RPMI8226 (cell line): Measurements from ENCODE around the gene VAV1.
"Not testable (repeated sequence)": the region's sequence is repeated elsewhere in the genome, so short reads cannot be mapped to it uniquely, and the experiment has no call there.

ENCODE experiments used
- DNase-seq: peaks from one replicate; pipeline ENCODE4 v3.0.0-alpha.2; 2015

VAV1 gene

GRCh38 chr19:6861683-6862286 is 89.3 kb downstream of the VAV1 start:
- no peak for DNase-seq

GRCh38 chr19:6862673-6863078 is 90.2 kb downstream of the VAV1 start:
- DNase-seq = peak; percentile 89

GRCh38 chr19:6864325-6864940 is 91.9 kb downstream of the VAV1 start:
- DNase-seq = peak; percentile 93

- DNase-seq = no peak
Observed at GRCh38 chr19:6865849-6866248, 93.3 kb downstream of the VAV1 start.

- no peak for DNase-seq
Observed at GRCh38 chr19:6866741-6867151, 94.2 kb downstream of the VAV1 start.

- DNase-seq = peak; percentile 90
Observed at GRCh38 chr19:6868351-6868750, 95.8 kb downstream of the VAV1 start.

GRCh38 chr19:6869151-6869882 is 96.8 kb downstream of the VAV1 start:
- DNase-seq = not testable (repeated sequence)

GRCh38 chr19:6873708-6874431 is 101.4 kb downstream of the VAV1 start:
- peak; percentile 30 for DNase-seq

- DNase-seq = no peak
Observed at GRCh38 chr19:6875218-6875617, 102.7 kb downstream of the VAV1 start.

GRCh38 chr19:6876748-6877147 is 104.2 kb downstream of the VAV1 start:
- no peak for DNase-seq

- DNase-seq = no peak
Observed at GRCh38 chr19:6877766-6878165, 105.3 kb downstream of the VAV1 start.

GRCh38 chr19:6886277-6886897 is 113.9 kb downstream of the VAV1 start:
- no peak for DNase-seq

- peak; percentile 48 for DNase-seq
Observed at GRCh38 chr19:6887316-6887715, 114.8 kb downstream of the VAV1 start, which contains the start of gene ADGRE1. ADGRE1 (plus strand) TSS chr19:6887579; CDS start chr19:6887609, 30 bp downstream.

- DNase-seq = no peak
Observed at GRCh38 chr19:6888967-6889366, 116.5 kb downstream of the VAV1 start.

- DNase-seq = no peak
Observed at GRCh38 chr19:6890401-6890913, 117.9 kb downstream of the VAV1 start.

- no peak for DNase-seq
Observed at GRCh38 chr19:6890938-6891337, 118.4 kb downstream of the VAV1 start.

- DNase-seq = no peak
Observed at GRCh38 chr19:6891761-6892385, 119.4 kb downstream of the VAV1 start.

- no peak for DNase-seq
Observed at GRCh38 chr19:6894313-6894712, 121.8 kb downstream of the VAV1 start.

GRCh38 chr19:6903446-6903845 is 130.9 kb downstream of the VAV1 start:
- DNase-seq = no peak

- DNase-seq = no peak
Observed at GRCh38 chr19:6906559-6907060, 134.1 kb downstream of the VAV1 start.
